OCI-LY7 (cell line): Measurements from ENCODE around the gene STUM.

Experiments
- CTCF ChIP-seq: fragments of 200-600 bp; sonication (generic); conservative IDR thresholded peaks from 2 replicates; pipeline ENCODE4 v1.5.1; 2014; ENCODE audit warnings: mild to moderate bottlenecking, antibody characterized with exemption, low read length, moderate library complexity, mixed read lengths
- EZH2phosphoT487 ChIP-seq: fragments of 200-600 bp; sonication (generic); IDR thresholded peaks from 2 replicates; pipeline ENCODE4 v1.6.1; 2018; ENCODE audit warnings: low read depth, borderline replicate concordance, mild to moderate bottlenecking, mixed run types, antibody characterized with exemption, low read length, moderate library complexity, mixed read lengths

GRCh38 chr1:226633541-226634165, 85.1 kb downstream of the STUM start:
- no peak for TF ChIP-seq CTCF
- no peak for TF ChIP-seq EZH2phosphoT487
